IMR-90 (cell line): ENCODE data around the gene ROBO1.

Source experiments
- CEBPB ChIP-seq: IDR thresholded peaks from 2 replicates; pipeline ENCODE4 v1.6.1; 2012; ENCODE audit warnings: low read depth, low read length, improper control_type of control experiment
- CHD1 ChIP-seq: IDR thresholded peaks from 2 replicates; pipeline ENCODE4 v1.6.1; 2012; ENCODE audit warnings: low read depth, low read length, improper control_type of control experiment
- CTCF ChIP-seq: conservative IDR thresholded peaks from 2 replicates; pipeline ENCODE4 v1.5.1; 2012; ENCODE audit warnings: mild to moderate bottlenecking, low read depth, low read length, improper control_type of control experiment
- ELK1 ChIP-seq: fragments of 150-350 bp; IDR thresholded peaks from 2 replicates; pipeline ENCODE4 v1.6.1; 2016; ENCODE audit warnings: low read depth, mild to moderate bottlenecking, low read length, moderate library complexity, borderline replicate concordance
- MXI1 ChIP-seq: IDR thresholded peaks from 2 replicates; pipeline ENCODE4 v1.6.1; 2012; ENCODE audit warnings: low read depth, mild to moderate bottlenecking, low read length, moderate library complexity, borderline replicate concordance
- POLR2A ChIP-seq: IDR thresholded peaks from 2 replicates; pipeline ENCODE4 v1.6.1; 2012; ENCODE audit warnings: mild to moderate bottlenecking, low read depth, low read length
- RAD21 ChIP-seq: IDR thresholded peaks from 2 replicates; pipeline ENCODE4 v1.6.1; 2012; ENCODE audit warnings: low read length, improper control_type of control experiment
- RFX5 ChIP-seq: IDR thresholded peaks from 2 replicates; pipeline ENCODE4 v1.8.0; 2012; ENCODE audit warnings: low read depth, mild to moderate bottlenecking, low read length, moderate library complexity
- SMC3 ChIP-seq: fragments of 150-350 bp; IDR thresholded peaks from 2 replicates; pipeline ENCODE4 v1.6.1; 2016; ENCODE audit warnings: low read depth, mild to moderate bottlenecking, antibody characterized with exemption, low read length, moderate library complexity

GRCh38 chr3:79358327-79358726 is 409.5 kb downstream of the ROBO1 start:
- no peak for TF ChIP-seq POLR2A
- no peak for TF ChIP-seq MXI1
- TF ChIP-seq CTCF = no peak
- no peak for TF ChIP-seq SMC3
- TF ChIP-seq ELK1 = no peak
- no peak for TF ChIP-seq RFX5
- TF ChIP-seq CEBPB = no peak
- TF ChIP-seq CHD1 = no peak
- no peak for TF ChIP-seq RAD21
